ENCODE results near the gene ZDHHC19.
"Not testable (repeated sequence)": the region's sequence is repeated elsewhere in the genome, so short reads cannot be mapped to it uniquely, and the experiment has no call there.

ZDHHC19 gene

GRCh38 chr3:196215493-196216020, 4.4 kb upstream of the ZDHHC19 start:
- H3K9me3 Mint-ChIP-seq = no peaks in the 10 kb centered on the region
- no peaks in the 10 kb centered on the region for H3K27me3 Mint-ChIP-seq
- H3K4me1 Mint-ChIP-seq = peaks cover 18% of the 10 kb centered on the region
- H3K27ac Mint-ChIP-seq = no peak overlapping the region
- no peaks in the 10 kb centered on the region for H3K36me3 Mint-ChIP-seq
- H3K4me3 Mint-ChIP-seq = no peak overlapping the region

GRCh38 chr3:196214783-196215441, 3.7 kb upstream of the ZDHHC19 start:
- H3K36me3 Mint-ChIP-seq = no peaks in the 10 kb centered on the region
- no peaks in the 10 kb centered on the region for H3K9me3 Mint-ChIP-seq
- H3K4me3 Mint-ChIP-seq = no peak overlapping the region
- H3K27me3 Mint-ChIP-seq = no peaks in the 10 kb centered on the region
- H3K4me1 Mint-ChIP-seq = peaks cover 17% of the 10 kb centered on the region
- H3K27ac Mint-ChIP-seq = no peak overlapping the region

- not testable (repeated sequence) for H3K4me1 Mint-ChIP-seq, H3K27ac Mint-ChIP-seq, H3K36me3 Mint-ChIP-seq, H3K27me3 Mint-ChIP-seq, H3K9me3 Mint-ChIP-seq, H3K4me3 Mint-ChIP-seq
Measured at GRCh38 chr3:196209944-196210672, 1.1 kb downstream of the ZDHHC19 start.

GRCh38 chr3:196208942-196209695, 2.1 kb downstream of the ZDHHC19 start:
- no peaks in the 10 kb centered on the region for H3K27me3 Mint-ChIP-seq
- H3K4me3 Mint-ChIP-seq = no peak overlapping the region
- no peak overlapping the region for H3K27ac Mint-ChIP-seq

GRCh38 chr3:196207833-196208607, 3.2 kb downstream of the ZDHHC19 start:
- Mint-ChIP-seq H3K4me3 (peak overlapping the region; percentile 78), H3K9me3 (no peaks in the 10 kb centered on the region), H3K27ac (peak overlapping the region; percentile 84), H3K36me3 (no peaks in the 10 kb centered on the region), H3K4me1 (peaks cover 3% of the 10 kb centered on the region), H3K27me3 (no peaks in the 10 kb centered on the region)

More at GRCh38 chr3:196208942-196209695, 2.1 kb downstream of the ZDHHC19 start:
- Mint-ChIP-seq H3K4me1 (peaks cover 3% of the 10 kb centered on the region), H3K36me3 (no peaks in the 10 kb centered on the region), H3K9me3 (no peaks in the 10 kb centered on the region)

GRCh38 chr3:196207159-196207832, 3.9 kb downstream of the ZDHHC19 start:
- no peaks in the 10 kb centered on the region for H3K9me3 Mint-ChIP-seq
- H3K36me3 Mint-ChIP-seq = no peaks in the 10 kb centered on the region
- H3K27me3 Mint-ChIP-seq = no peaks in the 10 kb centered on the region
- H3K27ac Mint-ChIP-seq = peak overlapping the region; percentile 51
- H3K4me1 Mint-ChIP-seq = peaks cover 3% of the 10 kb centered on the region
- H3K4me3 Mint-ChIP-seq = peak overlapping the region; percentile 78

GRCh38 chr3:196205442-196206205, 5.6 kb downstream of the ZDHHC19 start:
- H3K4me3 Mint-ChIP-seq, H3K36me3 Mint-ChIP-seq, H3K27me3 Mint-ChIP-seq, H3K4me1 Mint-ChIP-seq, H3K9me3 Mint-ChIP-seq, H3K27ac Mint-ChIP-seq: not testable (repeated sequence)

- Mint-ChIP-seq H3K27me3 (no peaks in the 10 kb centered on the region), H3K9me3 (no peaks in the 10 kb centered on the region), H3K27ac (no peak overlapping the region), H3K36me3 (no peaks in the 10 kb centered on the region), H3K4me1 (peaks cover 3% of the 10 kb centered on the region), H3K4me3 (no peak overlapping the region)
Measured at GRCh38 chr3:196203846-196204245, 7.4 kb downstream of the ZDHHC19 start.

GRCh38 chr3:196202516-196202970, 8.7 kb downstream of the ZDHHC19 start:
- Mint-ChIP-seq H3K4me1 (peaks cover 3% of the 10 kb centered on the region), H3K36me3 (no peaks in the 10 kb centered on the region), H3K27ac (no peak overlapping the region), H3K4me3 (no peak overlapping the region), H3K27me3 (no peaks in the 10 kb centered on the region), H3K9me3 (no peaks in the 10 kb centered on the region)

GRCh38 chr3:196198771-196199753, 12.1 kb downstream of the ZDHHC19 start:
- H3K4me1 Mint-ChIP-seq = no peaks in the 10 kb centered on the region
- H3K4me3 Mint-ChIP-seq = no peak overlapping the region
- no peaks in the 10 kb centered on the region for H3K9me3 Mint-ChIP-seq
- H3K36me3 Mint-ChIP-seq = no peaks in the 10 kb centered on the region
- peak overlapping the region; percentile 70 for H3K27ac Mint-ChIP-seq
- no peaks in the 10 kb centered on the region for H3K27me3 Mint-ChIP-seq

- Mint-ChIP-seq H3K27ac (peak overlapping the region; percentile 41), H3K4me1 (peaks cover 4% of the 10 kb centered on the region), H3K4me3 (no peak overlapping the region)
Measured at GRCh38 chr3:196198081-196198675, 13.0 kb downstream of the ZDHHC19 start.

GRCh38 chr3:196197524-196197923, 13.7 kb downstream of the ZDHHC19 start:
- H3K27me3 Mint-ChIP-seq = no peaks in the 10 kb centered on the region
- H3K4me3 Mint-ChIP-seq = no peak overlapping the region
- no peaks in the 10 kb centered on the region for H3K9me3 Mint-ChIP-seq
- no peak overlapping the region for H3K27ac Mint-ChIP-seq
- no peaks in the 10 kb centered on the region for H3K36me3 Mint-ChIP-seq
- peaks cover 11% of the 10 kb centered on the region for H3K4me1 Mint-ChIP-seq

More at GRCh38 chr3:196198081-196198675, 13.0 kb downstream of the ZDHHC19 start:
- Mint-ChIP-seq H3K27me3 (no peaks in the 10 kb centered on the region), H3K36me3 (no peaks in the 10 kb centered on the region), H3K9me3 (no peaks in the 10 kb centered on the region)
